Astrocyte (in vitro differentiated cells and primary cell): Measurements from ENCODE around the gene BARHL2. TPM values are rescaled to one million over a fixed set of nuclear protein-coding genes. Genes with fewer than 3 reads are reported as not detected.
A peak's percentile ranks its signal among the peaks of the same experiment; 100 is the strongest.

Source experiments
- DNase-seq: peaks from one replicate; pipeline ENCODE4 v3.0.0-alpha.2; 2010; ENCODE audit warnings: low read depth
- FAIRE-seq: peaks from 2 replicates; lab custom pipeline; 2011; peaks lifted over from hg19 to GRCh38; lab: Jason Lieb, UNC
- H2AFZ ChIP-seq: 2 replicates; pipeline ENCODE4 v1.6.0; 2012; ENCODE audit warnings: low read depth, low read length, inconsistent platforms
- H3K27ac ChIP-seq: 2 replicates; pipeline ENCODE4 v1.5.1; 2011; ENCODE audit warnings: low read depth, low read length, inconsistent platforms
- H3K27me3 ChIP-seq: 2 replicates; pipeline ENCODE4 v1.6.0; 2011; ENCODE audit warnings: low read length, inconsistent platforms; ENCODE audit not compliant: insufficient read depth
- H3K36me3 ChIP-seq: 2 replicates; pipeline ENCODE4 v1.5.1; 2011; ENCODE audit warnings: low read length, inconsistent platforms; ENCODE audit not compliant: insufficient read depth
- H3K4me1 ChIP-seq: 2 replicates; pipeline ENCODE4 v1.5.1; 2011; ENCODE audit warnings: low read length, inconsistent platforms; ENCODE audit not compliant: insufficient read depth
- H3K4me2 ChIP-seq: 2 replicates; pipeline ENCODE4 v1.6.0; 2012; ENCODE audit warnings: low read length, inconsistent platforms
- H3K4me3 ChIP-seq: 2 replicates; pipeline ENCODE4 v1.5.1; 2011; ENCODE audit warnings: low read depth, mild to moderate bottlenecking, low read length, inconsistent platforms; ENCODE audit not compliant: insufficient read depth
- H3K79me2 ChIP-seq: 2 replicates; pipeline ENCODE4 v1.6.0; 2012; ENCODE audit warnings: mild to moderate bottlenecking, low read length, inconsistent platforms; ENCODE audit not compliant: insufficient read depth
- H3K9ac ChIP-seq: 2 replicates; pipeline ENCODE4 v1.6.0; 2012; ENCODE audit warnings: mild to moderate bottlenecking, low read length, inconsistent platforms
- H3K9me3 ChIP-seq: 2 replicates; pipeline ENCODE4 v1.5.1; 2012; ENCODE audit warnings: low read depth, mild to moderate bottlenecking, low read length, inconsistent platforms; ENCODE audit not compliant: insufficient read depth
- H4K20me1 ChIP-seq: 2 replicates; pipeline ENCODE4 v1.6.0; 2012; ENCODE audit warnings: low read length, inconsistent platforms; ENCODE audit not compliant: insufficient read depth
- H3K27ac Mint-ChIP-seq: one replicate; pipeline ENCODE4 v1.8.0; 2021; ENCODE audit warnings: mild to moderate bottlenecking, mixed read lengths; ENCODE audit not compliant: unreplicated experiment
- H3K27me3 Mint-ChIP-seq: one replicate; pipeline ENCODE4 v1.8.0; 2021; ENCODE audit warnings: low read depth, mixed read lengths; ENCODE audit not compliant: unreplicated experiment
- H3K36me3 Mint-ChIP-seq: one replicate; pipeline ENCODE4 v1.8.0; 2021; ENCODE audit warnings: low read depth, mixed read lengths; ENCODE audit not compliant: unreplicated experiment
- H3K4me1 Mint-ChIP-seq: one replicate; pipeline ENCODE4 v1.8.0; 2021; ENCODE audit warnings: low read depth, mixed read lengths; ENCODE audit not compliant: unreplicated experiment
- H3K4me3 Mint-ChIP-seq: one replicate; pipeline ENCODE4 v1.8.0; 2021; ENCODE audit warnings: mild to moderate bottlenecking, moderate library complexity, mixed read lengths; ENCODE audit not compliant: unreplicated experiment
- H3K9me3 Mint-ChIP-seq: one replicate; pipeline ENCODE4 v1.8.0; 2021; ENCODE audit warnings: mild to moderate bottlenecking, mixed read lengths; ENCODE audit not compliant: unreplicated experiment
- CTCF ChIP-seq: IDR thresholded peaks from 2 replicates; pipeline ENCODE4 v1.5.1; 2011; ENCODE audit warnings: low read depth, mild to moderate bottlenecking, inconsistent platforms, low read length, moderate library complexity; ENCODE audit not compliant: insufficient read depth
- EZH2 ChIP-seq: IDR thresholded peaks from 2 replicates; pipeline ENCODE4 v1.6.1; 2012; ENCODE audit warnings: mild to moderate bottlenecking, low read length, inconsistent platforms; ENCODE audit not compliant: insufficient read depth
- total RNA-seq: library from RNA; stranded (reverse); gene quantifications from 2 replicates; pipeline ENCODE4 v1.2.1, GENCODE V29; 2021

BARHL2 gene
- total RNA-seq, 1 donor from 2014 or later: not detected

GRCh38 chr1:90725657-90726424, 8.7 kb upstream of the BARHL2 start:
- H3K27me3 Mint-ChIP-seq: peaks cover 87% of the 10 kb centered on the region
- Histone ChIP-seq H3K36me3 (no peaks in the 10 kb centered on the region), H3K4me1 (no peaks in the 10 kb centered on the region), H3K9ac (no peak overlapping the region), H3K27ac (no peak overlapping the region), H3K79me2 (no peaks in the 10 kb centered on the region), H3K4me2 (peak overlapping the region; percentile 49), H4K20me1 (no peaks in the 10 kb centered on the region), H3K4me3 (no peak overlapping the region), H3K9me3 (peaks cover 3% of the 10 kb centered on the region), H3K27me3 (peaks cover 97% of the 10 kb centered on the region), H2AFZ (peak overlapping the region; percentile 20)
- peaks cover 6% of the 10 kb centered on the region for H3K4me1 Mint-ChIP-seq
- DNase-seq: no peak
- peak overlapping the region; percentile 77 for H3K4me3 Mint-ChIP-seq
- FAIRE-seq: no peak
- peak overlapping the region; percentile 82 for H3K27ac Mint-ChIP-seq
- peaks cover 16% of the 10 kb centered on the region for H3K9me3 Mint-ChIP-seq
- H3K36me3 Mint-ChIP-seq: no peaks in the 10 kb centered on the region
- TF ChIP-seq CTCF (no peak), EZH2 (peak; percentile 83)

- Histone ChIP-seq H3K36me3 (no peaks in the 10 kb centered on the region), H3K4me1 (no peaks in the 10 kb centered on the region), H3K27me3 (peaks cover 97% of the 10 kb centered on the region), H3K4me2 (peak overlapping the region; percentile 49), H3K79me2 (no peaks in the 10 kb centered on the region), H4K20me1 (no peaks in the 10 kb centered on the region), H3K4me3 (no peak overlapping the region), H3K27ac (no peak overlapping the region), H3K9ac (no peak overlapping the region), H2AFZ (no peak overlapping the region), H3K9me3 (peaks cover 3% of the 10 kb centered on the region)
- Mint-ChIP-seq H3K27me3 (peaks cover 90% of the 10 kb centered on the region), H3K27ac (peak overlapping the region; percentile 22), H3K4me3 (peak overlapping the region; percentile 77), H3K9me3 (peaks cover 18% of the 10 kb centered on the region), H3K36me3 (no peaks in the 10 kb centered on the region), H3K4me1 (peaks cover 6% of the 10 kb centered on the region)
- DNase-seq (no peak), FAIRE-seq (no peak)
- TF ChIP-seq EZH2 (no peak), CTCF (no peak)
These were observed 8.0 kb upstream of the BARHL2 start for GRCh38 chr1:90724926-90725656.
